GM12864 (cell line): ENCODE results near the gene COL1A2.

Experiments
- DNase-seq: peaks from one replicate; pipeline ENCODE4 v3.0.0-alpha.2; 2011; ENCODE audit warnings: low read depth
- H3K4me3 ChIP-seq: 2 replicates; pipeline ENCODE4 v1.5.1; 2011; ENCODE audit warnings: mild to moderate bottlenecking, low read depth, low read length, control low read depth
- CTCF ChIP-seq: IDR thresholded peaks from 2 replicates; pipeline ENCODE4 v1.5.1; 2011; ENCODE audit warnings: low read depth, mild to moderate bottlenecking, moderate library complexity, low read length, control low read depth, inconsistent platforms; ENCODE audit errors: missing control alignments

The COL1A2 gene

GRCh38 chr7:94436700-94437099 lies 42.0 kb downstream of the COL1A2 start:
- DNase-seq = no peak
- TF ChIP-seq CTCF = no peak
- no peak overlapping the region for H3K4me3 ChIP-seq

GRCh38 chr7:94439893-94440381 lies 45.2 kb downstream of the COL1A2 start:
- H3K4me3 ChIP-seq = no peak overlapping the region
- DNase-seq = no peak
- TF ChIP-seq CTCF = no peak

- TF ChIP-seq CTCF = no peak
- DNase-seq = no peak
- no peak overlapping the region for H3K4me3 ChIP-seq
These were observed 45.9 kb downstream of the COL1A2 start for GRCh38 chr7:94440451-94441039.

- DNase-seq = no peak
- H3K4me3 ChIP-seq = no peak overlapping the region
- no peak for TF ChIP-seq CTCF
These were observed 46.4 kb downstream of the COL1A2 start for GRCh38 chr7:94441138-94441537.

GRCh38 chr7:94442639-94443038 lies 47.9 kb downstream of the COL1A2 start:
- DNase-seq = no peak
- no peak for TF ChIP-seq CTCF
- no peak overlapping the region for H3K4me3 ChIP-seq

- H3K4me3 ChIP-seq = no peak overlapping the region
- TF ChIP-seq CTCF = no peak
- DNase-seq = no peak
These were observed 50.1 kb downstream of the COL1A2 start for GRCh38 chr7:94444813-94445212.

GRCh38 chr7:94445696-94446194 lies 51.0 kb downstream of the COL1A2 start:
- no peak for DNase-seq
- TF ChIP-seq CTCF = no peak
- H3K4me3 ChIP-seq = no peak overlapping the region
